Panc1 (cell line): ENCODE measurements around the gene TMX1. TPM values are rescaled to one million over a fixed set of nuclear protein-coding genes. Genes with fewer than 3 reads are reported as not detected.

Experiments used
- ATAC-seq: fragments of 200-7000 bp; cut with Tn5 transposase; 2 replicates; pipeline ENCODE4 v1.9.1; 2020; ENCODE audit warnings: mild to moderate bottlenecking, moderate library complexity
- BruUV-seq: library from RNA; stranded (reverse); fragments of 400-500 nt; replicated peaks from 2 replicates; lab custom pipeline; 2021; lab: Mats Ljungman, UMichigan
- CTCF ChIA-PET: fragments of 300-600 bp; sonication (Branson Sonifier 250); formaldehyde crosslinking; loops from one replicate; lab custom pipeline; 2022; ENCODE audit warnings: antibody characterized with exemption; lab: Charles Lee
- POLR2A ChIA-PET: fragments of 300-600 bp; sonication (Branson Sonifier 250); formaldehyde crosslinking; loops from one replicate; lab custom pipeline; 2022; ENCODE audit warnings: antibody characterized with exemption; lab: Charles Lee
- DNase-seq: peaks from one replicate; pipeline ENCODE4 v3.0.0-alpha.2; 2010; ENCODE audit warnings: low read depth, low spot score
- H3K27ac ChIP-seq: 2 replicates; pipeline ENCODE4 v1.5.1; 2011; ENCODE audit warnings: mild to moderate bottlenecking, low read length, inconsistent platforms
- H3K27me3 ChIP-seq: fragments of 200-500 bp; sonication (Bioruptor generic); 2 replicates; pipeline ENCODE4 v1.6.0; 2014; ENCODE audit warnings: low read length, inconsistent platforms; ENCODE audit not compliant: control insufficient read depth, insufficient read depth
- H3K36me3 ChIP-seq: fragments of 200-500 bp; sonication (Bioruptor generic); 2 replicates; pipeline ENCODE4 v1.5.1; 2014; ENCODE audit warnings: inconsistent platforms, mild to moderate bottlenecking, low read length, moderate library complexity; ENCODE audit not compliant: control insufficient read depth, insufficient read depth
- H3K4me1 ChIP-seq: 2 replicates; pipeline ENCODE4 v1.5.1; 2011; ENCODE audit warnings: inconsistent platforms, mild to moderate bottlenecking, low read length, moderate library complexity; ENCODE audit not compliant: control insufficient read depth, insufficient read depth
- H3K4me3 ChIP-seq, 2 experiments: 2 replicates each; pipeline ENCODE4 v1.5.1; 2011 to 2012; ENCODE audit warnings: low read depth in 2 of 2, low read length in 2 of 2, mild to moderate bottlenecking in 2 of 2, inconsistent platforms in 1 of 2, moderate library complexity in 1 of 2
- H3K9me3 ChIP-seq: fragments of 200-500 bp; sonication (Bioruptor generic); 2 replicates; pipeline ENCODE4 v1.5.1; 2014; ENCODE audit warnings: low read depth, mild to moderate bottlenecking, inconsistent platforms, low read length, moderate library complexity; ENCODE audit not compliant: control insufficient read depth, insufficient read depth
- CTCF ChIP-seq: fragments of 450-650 bp; IDR thresholded peaks from 2 replicates; pipeline ENCODE4 v1.5.1; 2017; ENCODE audit warnings: mild to moderate bottlenecking
- POLR2AphosphoS5 ChIP-seq: IDR thresholded peaks from 2 replicates; pipeline ENCODE4 v1.6.1; 2012; ENCODE audit warnings: mild to moderate bottlenecking, low read depth, low read length, moderate library complexity
- REST ChIP-seq, 2 experiments: IDR thresholded peaks; 2 replicates each; pipeline ENCODE4 v1.6.1; 2011 to 2012; ENCODE audit warnings: low read depth in 2 of 2, control low read depth in 1 of 2, low read length in 1 of 2, mild to moderate bottlenecking in 1 of 2, moderate library complexity in 1 of 2; ENCODE audit not compliant: insufficient read depth in 1 of 2
- SIN3A ChIP-seq: IDR thresholded peaks from 2 replicates; pipeline ENCODE4 v1.6.1; 2012; ENCODE audit warnings: low read depth, mild to moderate bottlenecking, low read length, moderate library complexity, borderline replicate concordance; ENCODE audit not compliant: insufficient read depth
- TCF7L2 ChIP-seq: IDR thresholded peaks from 2 replicates; pipeline ENCODE4 v1.6.1; 2011; ENCODE audit warnings: mild to moderate bottlenecking, low read depth, low read length, inconsistent platforms
- in situ Hi-C: cut with HindIII; loops from 2 replicates; pipeline ENCODE4 v1.10.0; 2016; ENCODE audit warnings: low sequenced_read_pairs, low pct_unique_long_range_greater_than_20kb
- intact Hi-C: fragments of 100-400 bp; cut with micrococcal nuclease; formaldehyde crosslinking; loops from one replicate; pipeline ENCODE4 v1.10.0; 2022; ENCODE audit not compliant: unreplicated experiment
- total RNA-seq: library from RNA; stranded (reverse); gene quantifications from one replicate; pipeline ENCODE4 v1.2.1, GENCODE V29; 2021; ENCODE audit not compliant: unreplicated experiment

Gene TMX1
- total RNA-seq, 1 experiment from 2014 or later: 34.9 TPM

- no peak overlapping the region for H3K4me3 ChIP-seq
- ChIA-PET POLR2A (no interaction called here), CTCF (no interaction called here)
- intact Hi-C loops (no loop called here), in situ Hi-C loops (no loop called here)
- H3K36me3 ChIP-seq: no peaks in the 10 kb centered on the region
- ATAC-seq (no peak), DNase-seq (no peak)
- TF ChIP-seq SIN3A (no peak), POLR2AphosphoS5 (no peak), TCF7L2 (no peak), REST (IDR thresholded peaks at IDR 0.05; ENCODE audit: insufficient read depth in 1 of 2, low read depth in 2 of 2, low read length in 1 of 2) (no peak), CTCF (no peak)
- H3K27ac ChIP-seq: no peak overlapping the region
- H3K4me1 ChIP-seq: no peaks in the 10 kb centered on the region
- H3K9me3 ChIP-seq: no peaks in the 10 kb centered on the region
- BruUV-seq: no TSS peak
- 0 out of 2 replicates have a peak, but pooled peaks cover 2% of the 10 kb centered on the region for H3K27me3 ChIP-seq
These were observed 30.6 kb upstream of the TMX1 start for GRCh38 chr14:51209457-51209856.

- ATAC-seq (no peak), DNase-seq (no peak)
- Histone ChIP-seq H3K4me1 (no peaks in the 10 kb centered on the region), H3K36me3 (no peaks in the 10 kb centered on the region), H3K27me3 (0 out of 2 replicates have a peak, but pooled peaks cover 2% of the 10 kb centered on the region), H3K4me3 (no peak overlapping the region), H3K27ac (no peak overlapping the region), H3K9me3 (no peaks in the 10 kb centered on the region)
- ChIA-PET POLR2A (no interaction called here), CTCF (no interaction called here)
- no TSS peak for BruUV-seq
- intact Hi-C loops (loop anchor here (10.0 kb wide), 1 partner anchor 256 kb away; no protein-coding TSS in a partner anchor), in situ Hi-C loops (no loop called here)
- TF ChIP-seq CTCF (no peak), POLR2AphosphoS5 (no peak), TCF7L2 (no peak), SIN3A (no peak), REST (IDR thresholded peaks at IDR 0.05; ENCODE audit: insufficient read depth in 1 of 2, low read depth in 2 of 2, low read length in 1 of 2) (no peak)
These were observed 29.5 kb upstream of the TMX1 start for GRCh38 chr14:51210594-51210993.
